Measurements from ENCODE around the gene HOXA6.

HOXA6 gene

DNA sequence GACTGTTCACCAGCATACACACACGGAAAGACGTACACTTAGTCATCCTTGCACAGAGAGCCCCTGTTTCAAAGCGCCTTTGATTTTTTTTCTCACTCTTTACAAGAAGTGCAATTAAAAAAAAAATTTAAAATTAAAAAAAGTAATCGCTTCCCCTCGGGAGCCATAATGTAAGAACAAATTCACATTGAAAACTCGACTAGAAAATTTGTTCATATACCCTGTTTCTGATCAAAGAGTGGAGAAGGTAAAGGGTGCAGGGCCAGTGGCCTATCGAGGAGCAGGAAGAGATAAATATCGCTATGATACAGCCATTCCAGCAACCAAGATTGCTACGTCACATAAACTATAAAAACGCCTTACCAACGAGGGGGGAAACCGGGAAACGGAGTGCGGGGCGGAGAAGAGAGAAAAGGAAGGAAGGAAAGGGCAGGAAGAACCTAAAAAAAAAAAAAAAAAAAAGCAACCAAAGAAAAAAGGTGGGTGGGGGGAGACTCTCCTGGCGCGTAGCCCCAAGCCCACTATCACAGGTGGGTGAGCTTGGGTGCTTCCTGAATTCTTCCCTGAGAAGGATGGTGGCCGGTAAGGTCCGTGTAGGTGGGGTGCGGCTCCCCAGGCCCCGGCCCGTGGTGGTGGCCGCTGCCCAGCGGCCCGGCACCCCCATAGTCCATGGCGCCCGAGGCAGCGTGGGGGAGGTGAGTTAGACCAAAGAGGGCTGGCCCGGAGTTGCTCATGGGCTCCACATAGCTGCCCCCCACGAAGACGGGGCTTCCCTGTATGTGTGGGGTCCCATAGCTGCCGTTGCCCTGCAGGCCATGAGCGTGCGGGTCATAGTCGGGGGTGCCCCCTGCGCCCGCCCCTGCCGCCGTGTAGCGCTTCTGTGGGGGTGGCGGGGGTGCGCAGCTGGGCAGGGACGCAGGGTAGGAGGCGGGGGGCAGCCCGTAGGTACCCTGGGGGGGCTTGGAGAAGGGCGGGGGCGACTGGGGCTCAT is 39.9 kb downstream of the HOXA6 start:
- no peak for DNase-seq (ENCODE audit: low read depth)

DNA sequence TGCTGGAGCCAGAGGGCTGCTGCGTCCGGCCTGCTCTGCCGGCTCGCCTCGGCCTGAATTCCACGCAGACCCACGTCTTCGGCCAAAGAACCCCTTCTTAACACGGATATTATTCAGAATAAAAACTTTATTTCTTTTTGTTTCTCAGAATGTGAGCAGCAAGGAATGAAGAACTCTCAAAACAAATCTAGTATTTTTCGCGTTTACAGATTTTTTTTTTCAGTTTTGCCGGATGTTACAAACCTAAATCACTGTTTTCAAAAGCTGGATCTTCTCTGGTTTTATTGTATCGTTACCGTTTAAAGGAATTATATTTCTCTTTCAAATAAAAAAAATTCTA is 40.7 kb downstream of the HOXA6 start:
- DNase-seq (ENCODE audit: low read depth): no peak

DNA sequence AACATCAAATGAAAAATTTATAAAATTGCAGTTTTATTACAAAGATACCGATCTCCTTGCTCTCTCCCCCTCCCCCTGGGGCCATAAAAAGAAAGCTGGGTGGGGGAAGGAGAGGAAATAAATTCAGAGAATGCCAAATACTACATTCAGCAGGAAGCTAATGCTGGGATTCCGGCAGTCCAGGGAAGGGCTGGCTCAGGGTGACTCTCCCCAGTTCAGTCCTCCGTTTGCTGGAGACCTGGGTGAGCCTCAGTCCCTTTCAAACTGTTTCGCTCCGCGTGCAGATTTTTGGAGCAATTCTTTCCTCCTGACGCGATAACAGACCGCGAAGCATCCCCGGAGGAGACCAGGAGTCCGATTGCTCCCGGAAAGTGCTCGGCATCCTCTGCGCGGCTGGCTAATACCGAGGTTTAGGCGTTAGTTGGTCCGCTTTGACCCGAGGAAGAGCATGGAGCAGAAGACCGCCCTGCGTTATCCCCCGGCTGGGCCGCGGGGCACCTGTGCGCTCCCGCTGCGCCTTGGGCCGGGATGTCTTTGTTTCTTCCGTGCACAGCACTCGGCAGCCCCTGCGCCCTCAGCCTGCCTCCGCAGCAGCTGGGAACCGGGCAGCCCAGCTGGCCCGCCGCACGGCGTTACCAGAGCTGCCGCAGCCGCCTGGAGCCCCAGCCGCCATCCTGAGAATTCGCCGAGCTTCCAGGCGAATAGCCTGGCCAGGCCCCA is 41.2 kb downstream of the HOXA6 start:
- no peak for DNase-seq (ENCODE audit: low read depth)

DNA sequence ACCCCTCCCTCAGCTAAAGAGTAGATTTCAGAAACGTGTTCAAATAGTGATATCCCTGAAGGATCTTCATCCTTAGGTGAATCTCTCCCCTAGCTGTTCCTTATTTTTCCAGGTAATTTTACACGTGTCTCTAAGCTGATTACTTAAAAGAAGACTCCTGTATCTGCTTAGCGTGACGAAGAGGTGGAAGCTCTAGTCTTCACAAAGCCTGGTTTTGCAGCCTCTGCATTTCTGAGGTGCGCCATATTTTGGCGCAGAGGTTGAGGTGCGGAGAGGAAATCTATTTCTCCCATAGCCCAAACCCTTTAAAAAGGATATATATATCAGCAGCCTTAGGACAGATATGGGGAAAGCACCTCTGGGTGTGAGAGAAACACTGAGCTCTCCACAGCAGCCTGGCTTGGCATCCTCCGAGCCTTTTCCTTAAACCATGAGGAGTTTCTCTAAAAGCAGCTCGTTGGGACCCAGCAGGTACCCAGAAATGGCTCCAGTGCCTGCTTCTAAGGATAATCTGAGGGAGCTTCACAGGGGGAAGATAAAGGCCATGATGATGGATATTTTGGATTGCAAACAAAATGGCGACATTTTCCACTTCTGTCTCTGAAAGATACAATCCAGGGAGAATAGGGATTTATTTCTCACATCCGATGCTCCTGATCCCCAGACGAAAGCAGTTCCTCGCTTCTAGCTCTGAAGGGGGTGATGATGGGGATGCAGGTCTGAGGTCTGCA is 42.1 kb downstream of the HOXA6 start:
- DNase-seq (ENCODE audit: low read depth): no peak

DNA sequence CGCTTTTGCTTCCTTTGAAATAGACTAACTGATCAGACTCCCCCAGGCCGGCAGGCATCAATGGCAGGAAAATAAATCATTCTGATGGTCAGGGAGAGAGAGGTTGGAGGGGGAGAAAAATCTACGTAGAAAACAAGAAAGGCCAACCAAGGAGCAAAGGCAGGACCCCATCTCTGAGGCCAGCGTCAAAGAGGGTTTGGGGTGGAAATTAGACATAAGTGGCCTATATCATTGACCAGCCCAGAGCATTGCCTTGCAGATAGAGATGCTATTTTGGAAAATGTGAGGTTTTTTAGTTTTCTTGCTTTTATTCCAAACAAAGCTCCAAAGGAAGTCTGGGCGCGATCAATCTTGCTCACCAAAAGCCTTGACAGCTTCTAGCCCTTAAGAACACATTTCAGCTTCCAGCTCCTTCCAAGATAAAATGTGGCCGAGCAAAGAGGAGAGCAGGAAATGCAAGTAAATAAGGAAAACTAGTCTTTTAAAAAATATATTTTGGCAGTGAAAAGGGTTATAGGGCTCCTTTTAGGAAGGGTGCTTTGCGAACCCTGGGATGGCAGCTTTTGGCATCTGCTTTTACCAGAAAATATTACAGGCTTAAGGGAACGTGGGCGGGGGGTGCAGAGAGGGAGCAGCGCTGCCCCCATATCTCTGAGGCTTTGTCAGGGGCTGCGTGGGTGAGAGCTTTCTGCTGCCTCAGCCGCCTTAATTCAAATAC is 43.1 kb downstream of the HOXA6 start:
- DNase-seq (ENCODE audit: low read depth): no peak

DNA sequence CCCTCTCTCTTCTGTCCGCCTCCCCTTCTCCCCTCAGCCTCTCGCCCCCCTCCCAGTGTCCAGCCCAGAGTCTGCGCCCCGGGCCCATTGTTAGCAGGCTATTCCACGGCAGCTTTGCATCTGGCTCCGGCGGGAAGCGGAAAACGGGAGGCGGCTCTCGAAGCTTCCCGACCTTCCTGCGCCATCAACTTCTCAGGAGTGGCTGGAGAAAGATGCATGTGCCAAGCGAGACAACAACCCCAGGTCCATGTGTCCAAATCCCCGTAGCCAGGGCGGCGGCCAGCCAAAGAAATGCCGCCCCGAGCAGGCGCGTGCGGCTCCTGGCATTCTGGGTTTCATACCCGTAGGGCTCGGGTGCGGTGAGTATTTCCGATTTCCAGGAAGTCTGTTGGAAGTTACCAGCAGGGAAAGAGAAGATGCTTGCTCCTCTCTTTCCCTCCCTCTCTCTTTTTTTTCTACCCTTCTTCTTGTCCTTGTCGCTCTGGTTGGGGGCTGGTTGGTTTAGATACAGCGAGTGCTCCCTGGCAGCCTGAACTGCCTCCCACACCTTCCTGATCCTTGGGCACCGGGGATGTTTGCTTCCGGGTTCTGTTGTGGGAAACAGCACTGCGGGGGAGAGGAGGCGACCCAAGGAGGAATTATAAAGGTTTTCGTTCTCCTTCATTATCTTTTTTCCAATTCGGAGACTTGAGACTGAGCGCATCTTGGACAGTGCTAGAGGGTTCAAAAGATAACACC is 43.9 kb downstream of the HOXA6 start:
- no peak for DNase-seq (ENCODE audit: low read depth)

DNA sequence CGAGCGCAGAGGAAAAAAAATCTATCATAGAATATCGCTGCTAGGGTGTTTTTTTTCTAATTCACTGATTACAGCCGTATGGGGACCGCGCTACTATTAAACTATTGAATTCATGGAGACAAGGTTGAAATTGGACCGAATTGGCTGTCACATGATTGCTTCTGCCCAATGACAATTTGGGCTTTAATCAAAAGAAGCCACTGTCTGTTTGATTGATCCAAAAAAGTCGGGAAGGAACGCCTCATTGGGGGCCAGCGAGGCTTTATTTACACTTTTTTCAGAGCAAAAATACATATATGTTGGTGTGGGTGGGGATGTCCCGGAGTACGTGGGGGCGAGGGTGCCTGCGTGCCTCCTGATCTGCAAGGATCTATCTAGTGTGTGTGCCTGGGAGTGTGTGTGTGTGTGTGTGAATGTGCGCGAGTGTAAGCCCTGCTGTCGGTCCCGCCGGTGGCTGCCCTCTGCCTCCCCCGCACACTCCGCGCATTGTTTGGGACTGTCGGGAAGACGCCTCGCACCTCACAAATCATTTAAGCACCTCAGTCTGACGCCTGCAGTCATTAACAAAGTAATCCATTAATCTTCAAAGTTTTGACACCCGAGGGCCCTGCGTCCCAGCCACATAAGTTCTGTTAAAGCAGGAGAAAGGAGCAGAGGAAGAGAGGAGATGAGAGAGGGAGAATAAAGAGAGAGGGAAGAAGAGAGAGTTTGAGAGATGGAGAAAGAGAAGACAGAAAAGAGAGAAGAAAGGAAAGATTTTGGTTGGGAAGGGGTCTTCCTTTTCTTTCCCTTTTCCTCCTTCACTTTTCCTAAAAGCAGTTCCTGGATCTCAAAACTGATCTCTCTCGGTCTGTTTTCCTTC is 44.8 kb downstream of the HOXA6 start, which contains the start of gene HOXA2:
Gene HOXA2 (minus strand): TSS at position 103 of the 862 bp plus-strand sequence. CDS start 183 bp downstream, outside the sequence.
- no peak for DNase-seq (ENCODE audit: low read depth)

DNA sequence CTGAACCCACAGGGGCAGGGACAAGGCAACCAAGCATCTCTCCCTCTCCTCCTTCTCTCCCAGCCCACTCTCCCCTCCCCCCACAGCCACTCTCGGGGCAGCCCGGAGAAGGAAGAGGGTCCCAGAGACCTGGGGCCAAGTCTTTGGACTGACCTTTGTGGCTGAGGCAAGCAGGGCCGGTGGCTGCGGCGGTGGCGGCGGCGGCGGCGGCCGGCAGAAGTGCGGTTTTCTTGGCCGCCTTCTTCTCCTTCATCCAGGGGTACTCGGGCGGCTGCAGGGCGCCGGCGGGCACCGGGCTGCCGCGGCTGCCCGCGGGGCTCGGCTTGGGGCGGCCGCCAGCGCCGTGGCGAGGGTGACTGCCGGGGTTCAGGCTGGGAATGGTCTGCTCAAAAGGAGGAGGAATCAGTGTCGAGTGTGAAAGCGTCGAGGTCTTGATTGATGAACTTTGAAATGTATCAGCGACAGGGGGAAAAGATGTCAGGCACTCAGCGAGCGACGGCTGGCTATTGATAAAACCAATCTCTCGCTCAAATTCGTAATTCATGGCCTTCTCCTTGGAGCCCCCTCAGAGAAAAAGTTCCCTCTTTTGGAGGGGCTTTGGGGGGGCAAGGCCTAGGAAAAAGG is 45.5 kb downstream of the HOXA6 start:
- no peak for DNase-seq (ENCODE audit: low read depth)

DNA sequence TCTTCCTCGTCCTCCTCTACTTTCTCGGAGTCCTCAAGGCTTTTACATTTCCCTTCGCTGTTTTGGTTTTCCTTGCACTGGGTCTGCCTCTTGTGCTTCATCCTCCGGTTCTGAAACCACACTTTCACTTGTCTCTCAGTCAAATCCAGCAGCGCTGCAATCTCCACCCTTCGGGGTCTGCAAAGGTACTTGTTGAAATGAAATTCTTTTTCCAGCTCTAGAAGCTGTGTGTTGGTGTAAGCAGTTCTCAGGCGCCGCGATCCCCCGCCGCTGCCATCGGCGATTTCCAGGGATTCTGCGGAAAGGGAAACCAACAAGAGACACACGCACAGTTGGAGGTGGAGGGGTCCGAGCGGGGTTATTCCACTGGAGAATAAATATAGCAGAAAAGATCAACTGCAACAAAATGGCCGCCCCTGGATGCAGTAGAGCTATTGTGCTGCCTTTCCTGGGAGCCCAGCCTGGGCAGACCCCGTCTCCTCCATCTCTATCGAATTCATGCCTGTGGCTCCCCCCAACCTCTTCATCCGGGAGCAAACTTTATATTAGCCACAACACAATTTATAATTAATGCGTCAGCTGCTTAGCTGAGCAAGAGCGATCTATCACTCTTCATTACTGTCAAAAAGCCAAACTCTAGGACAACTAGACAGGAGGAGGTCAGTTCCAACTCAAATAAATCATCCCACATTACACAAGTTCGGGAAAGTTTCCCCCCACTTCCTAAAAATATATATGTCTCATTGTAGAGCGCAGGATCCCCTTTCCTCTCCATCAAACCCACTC is 46.2 kb downstream of the HOXA6 start:
- DNase-seq (ENCODE audit: low read depth): no peak

DNA sequence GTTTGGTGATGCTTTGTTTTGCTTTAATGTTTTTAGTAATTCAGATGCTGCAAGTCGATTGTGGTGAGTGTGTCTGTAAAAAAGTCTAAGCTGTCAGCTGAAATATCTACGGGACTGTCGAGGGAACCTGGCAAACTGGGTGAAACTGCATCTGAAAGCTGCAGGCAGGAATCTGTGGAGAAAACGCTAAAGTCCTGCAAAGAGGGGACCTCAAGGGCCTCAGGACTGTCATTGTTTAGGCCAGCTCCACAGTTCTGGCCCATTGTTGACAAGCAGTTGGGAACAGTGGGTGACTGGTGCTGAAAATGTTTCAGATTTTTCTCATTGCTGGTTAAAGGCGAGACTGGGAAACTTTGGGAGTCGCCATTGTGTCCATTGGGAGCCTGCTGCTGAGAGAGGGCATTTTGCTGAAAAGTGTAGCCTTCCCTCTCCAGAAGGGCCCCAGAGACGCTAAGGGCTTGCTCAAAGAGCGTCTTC is 46.8 kb downstream of the HOXA6 start:
- DNase-seq (ENCODE audit: low read depth): no peak

DNA sequence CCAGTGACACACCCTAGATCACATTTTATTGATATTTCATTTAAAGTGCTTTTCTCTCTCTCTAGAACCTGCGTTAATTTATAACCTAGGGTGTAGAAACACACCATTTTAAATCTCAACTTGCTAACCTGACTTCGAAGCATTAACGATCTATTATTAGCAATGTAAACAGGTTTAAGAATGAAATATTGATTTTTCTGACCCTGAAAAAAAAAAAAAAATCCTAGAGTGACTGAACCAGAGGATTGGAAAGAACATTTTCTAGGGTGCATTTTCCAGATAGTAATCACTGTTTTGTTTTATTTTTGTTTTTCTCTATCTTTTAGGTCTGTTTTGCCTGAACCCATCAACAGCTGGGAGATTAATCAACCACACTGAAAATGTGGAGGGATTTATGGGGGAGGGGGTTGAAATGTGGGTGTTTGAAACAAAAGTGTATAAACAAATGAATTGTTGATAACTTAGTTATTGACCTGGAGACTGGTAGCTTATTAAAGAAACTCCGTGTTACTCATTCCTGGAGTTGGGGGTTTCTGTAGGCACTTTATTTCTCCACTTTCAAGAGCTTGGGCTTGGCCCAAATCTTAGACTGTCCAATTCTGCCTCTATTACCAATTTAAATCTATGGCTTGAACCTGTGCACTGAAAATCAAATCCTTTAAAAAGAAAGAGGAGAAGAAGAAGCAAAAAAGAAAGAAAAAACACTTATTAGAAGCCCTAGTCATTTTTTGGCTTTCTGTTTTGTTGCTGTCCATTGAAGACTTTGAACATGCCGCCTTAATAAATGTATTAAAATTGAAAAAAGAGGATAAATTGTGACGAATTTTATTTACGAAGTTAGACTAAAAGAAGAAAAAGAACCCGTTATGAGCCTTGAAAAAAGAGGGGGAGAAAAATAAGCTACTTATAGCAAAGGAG is 47.9 kb downstream of the HOXA6 start:
- DNase-seq (ENCODE audit: low read depth): no peak

DNA sequence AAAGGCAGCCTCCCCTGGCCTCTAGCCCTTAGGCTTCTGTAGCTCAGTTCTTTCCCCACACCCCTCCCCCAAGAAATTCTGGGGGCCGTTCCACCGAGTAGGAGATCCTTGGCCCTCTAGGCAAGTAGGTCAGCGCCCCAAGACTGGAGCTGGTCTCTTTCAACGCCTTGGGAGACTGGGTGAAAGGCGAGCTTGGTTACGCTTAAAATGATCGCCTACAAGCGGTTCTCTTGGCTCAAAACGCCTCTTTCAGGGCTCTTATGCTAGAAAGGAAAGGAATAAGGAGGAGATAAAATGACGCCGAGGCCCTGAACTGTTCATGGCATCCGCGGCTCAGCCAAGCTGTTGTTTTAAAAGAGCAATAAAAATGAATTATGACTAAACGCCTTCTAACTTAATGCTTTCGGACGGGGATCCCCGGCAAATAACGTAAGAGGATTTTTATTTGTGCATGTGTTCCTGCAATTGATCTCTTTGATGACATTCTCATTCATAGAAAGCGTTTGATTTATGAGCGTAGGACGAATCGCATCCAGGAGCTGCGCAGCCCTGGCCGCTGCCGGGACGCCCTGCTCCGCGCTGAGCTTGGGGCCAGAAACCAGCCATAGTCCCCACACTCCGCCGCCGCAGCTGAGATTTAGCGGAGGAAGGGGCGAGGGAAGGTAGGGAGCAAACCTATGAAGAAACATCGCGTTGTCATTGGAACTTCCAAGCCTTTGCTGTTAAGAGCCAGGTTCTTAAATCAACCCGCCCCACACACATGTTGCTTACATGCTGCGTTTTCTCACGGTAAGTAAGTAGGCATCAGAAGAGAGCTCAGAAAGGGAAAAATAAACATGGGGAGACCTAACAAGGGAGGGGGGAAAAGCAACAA is 48.8 kb downstream of the HOXA6 start:
- no peak for DNase-seq (ENCODE audit: low read depth)

DNA sequence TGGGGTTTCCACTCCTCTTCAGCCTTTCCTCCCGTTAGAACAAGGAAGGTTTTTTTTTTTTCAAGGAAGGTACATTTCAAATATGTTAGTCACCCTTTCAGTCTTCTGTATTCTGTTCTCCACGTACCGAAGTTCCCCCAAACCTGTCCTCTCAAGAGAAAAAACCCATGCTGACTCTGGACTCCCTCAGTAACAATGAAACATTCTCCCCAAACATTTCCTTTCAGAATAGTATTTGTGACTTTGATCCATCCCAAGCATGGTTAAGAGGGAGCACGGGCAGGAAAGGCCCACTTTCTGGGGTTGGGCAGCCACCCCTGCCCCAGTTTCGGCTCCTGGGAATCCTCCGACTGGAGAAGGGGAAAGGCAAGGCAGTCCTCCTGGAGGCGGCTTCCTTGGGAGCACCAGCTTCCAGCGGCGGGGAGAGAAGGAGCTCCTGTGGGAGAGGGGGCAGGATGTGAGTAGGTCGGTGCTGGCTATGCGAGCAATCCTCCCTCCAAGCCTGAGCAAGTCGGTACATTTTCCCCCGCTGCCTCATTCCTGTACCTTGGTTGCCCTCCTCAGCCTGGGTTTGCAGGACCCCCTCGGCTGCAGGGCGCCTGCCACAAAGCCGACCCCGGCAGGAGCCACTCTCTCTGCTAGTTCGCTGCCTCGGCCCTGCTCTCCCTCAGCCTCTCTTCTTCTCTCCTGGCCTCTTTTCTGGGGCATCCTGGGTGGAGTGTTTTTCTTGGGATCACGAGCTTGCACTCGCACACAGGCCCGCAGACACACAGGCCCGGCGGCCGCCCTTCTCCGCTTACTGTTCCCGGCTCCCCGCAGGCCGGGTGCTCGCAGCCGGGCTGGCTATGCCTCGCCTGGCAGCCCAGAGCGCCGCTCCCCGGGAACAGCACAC is 49.6 kb downstream of the HOXA6 start:
- DNase-seq (ENCODE audit: low read depth): no peak

DNA sequence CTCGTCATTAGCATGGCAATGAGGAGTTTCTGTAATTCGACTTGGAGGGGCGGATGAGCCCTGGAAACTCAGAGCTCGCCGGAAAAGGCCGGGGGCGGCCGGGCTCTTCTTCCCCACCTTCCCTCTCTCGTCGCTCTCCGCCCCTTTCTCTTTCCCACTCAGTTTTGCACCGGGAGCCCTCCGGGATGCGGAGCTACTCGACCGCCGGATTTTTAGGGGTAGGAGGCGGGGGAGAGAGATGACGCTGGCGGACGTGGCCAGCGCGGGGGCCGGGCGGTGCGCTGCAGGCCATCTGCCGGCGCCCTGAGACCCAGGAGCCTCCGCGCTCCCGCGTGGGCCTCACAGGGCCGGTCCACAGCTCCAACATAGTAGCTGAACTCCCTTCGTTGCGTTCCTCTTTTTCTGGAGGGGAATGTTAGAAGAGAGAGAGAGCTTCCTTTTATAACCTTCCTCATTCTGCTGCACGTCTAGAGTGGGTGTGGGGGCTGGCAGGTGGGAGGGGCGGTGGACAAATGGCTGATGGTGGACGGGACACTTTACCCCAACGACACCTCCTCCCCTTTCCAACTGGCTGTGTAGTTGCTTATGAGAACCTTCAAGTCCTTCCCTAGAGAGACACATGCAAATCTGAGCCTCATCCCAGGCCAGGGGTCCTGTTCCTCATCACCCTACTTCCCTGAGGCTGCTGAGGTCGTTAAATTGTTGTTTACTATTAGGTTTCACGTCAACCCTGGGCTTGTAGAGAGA is 50.6 kb downstream of the HOXA6 start:
- DNase-seq (ENCODE audit: low read depth): no peak
